Measurements from ENCODE around the gene CAPZA1.
A peak's percentile ranks its signal among the peaks of the same experiment; 100 is the strongest.

The CAPZA1 gene

GRCh38 chr1:112700290-112701226, 80.9 kb downstream of the CAPZA1 start (continued):
- TF ChIP-seq TSHZ1 (tag by site-specific recombination; IDR thresholded peaks at IDR 0.05; ENCODE audit: borderline replicate concordance) (peak; percentile 63; the same call in 1 of the 2 replicates), ATF2 (tag by site-specific recombination; IDR thresholded peaks at IDR 0.05; ENCODE audit: low read depth) (peak; percentile 97), ZNF366 (tag by site-specific recombination; conservative IDR thresholded peaks at IDR 0.05) (peak; percentile 84), ZNF513 (tag by site-specific recombination; IDR thresholded peaks at IDR 0.05) (no peak), ZNF747 (tag by site-specific recombination; IDR thresholded peaks at IDR 0.05) (no peak), ZBTB17 (tag by site-specific recombination; IDR thresholded peaks at IDR 0.05) (peak; percentile 73), ZNF76 (tag by site-specific recombination; IDR thresholded peaks at IDR 0.05; ENCODE audit: borderline replicate concordance, low read depth) (peak; percentile 26; the same call in 1 of the 2 replicates), ZNF24 (tag by site-specific recombination; IDR thresholded peaks at IDR 0.05) (peak; percentile 88), WT1 (tag by site-specific recombination; IDR thresholded peaks at IDR 0.05) (peak; percentile 94), ZNF155 (tag by site-specific recombination; IDR thresholded peaks at IDR 0.05) (no peak), ZNF202 (tag by site-specific recombination; IDR thresholded peaks at IDR 0.05; ENCODE audit: borderline replicate concordance) (no peak), ZNF239 (tag by site-specific recombination; IDR thresholded peaks at IDR 0.05) (no peak), ZNF2 (tag by site-specific recombination; IDR thresholded peaks at IDR 0.05) (peak; percentile 69; the same call in 1 of the 2 replicates), ZNF549 (tag by site-specific recombination; IDR thresholded peaks at IDR 0.05) (no peak), ZBTB7A (tag by site-specific recombination; IDR thresholded peaks at IDR 0.05; ENCODE audit: low read depth) (no peak), ZNF37A (tag by site-specific recombination; IDR thresholded peaks at IDR 0.05) (peak; percentile 64; the same call in 1 of the 2 replicates), ZNF423 (tag by site-specific recombination; IDR thresholded peaks at IDR 0.05) (peak; percentile 97), ZNF521 (tag by site-specific recombination; IDR thresholded peaks at IDR 0.05) (no peak), MEIS1 (CRISPR knock-in tag; IDR thresholded peaks at IDR 0.05; ENCODE audit: borderline replicate concordance) (no peak), ZBTB11 (tag by site-specific recombination; conservative IDR thresholded peaks at IDR 0.05; ENCODE audit: low read depth) (no peak), ZNF473 (tag by site-specific recombination; IDR thresholded peaks at IDR 0.05) (no peak), ZNF140 (tag by site-specific recombination; IDR thresholded peaks at IDR 0.05) (no peak), ZNF677 (tag by site-specific recombination; IDR thresholded peaks at IDR 0.05) (no peak; the same call in 1 of the 2 replicates), ZNF670 (tag by site-specific recombination; IDR thresholded peaks at IDR 0.05; ENCODE audit: low read depth) (no peak), ZFP3 (tag by site-specific recombination; IDR thresholded peaks at IDR 0.05; ENCODE audit: low read depth) (no peak), GFI1B (tag by site-specific recombination; IDR thresholded peaks at IDR 0.05) (no peak), REPIN1 (tag by site-specific recombination; IDR thresholded peaks at IDR 0.05; ENCODE audit: low read depth) (no peak), YY1 (tag by site-specific recombination; IDR thresholded peaks at IDR 0.05) (no peak), SP7 (tag by site-specific recombination; IDR thresholded peaks at IDR 0.05) (peak; percentile 96), SP3 (tag by site-specific recombination; IDR thresholded peaks at IDR 0.05) (peak; percentile 94), ZNF426 (tag by site-specific recombination; IDR thresholded peaks at IDR 0.05) (no peak)

Measured in HEK293 (cell line).